SKM-1 (cell line): ENCODE results near the gene OSBPL6.
"Not testable (repeated sequence)": the region's sequence is repeated elsewhere in the genome, so short reads cannot be mapped to it uniquely, and the experiment has no call there.

Source experiments
- DNase-seq: peaks from one replicate; lab custom pipeline; 2025; ENCODE audit not compliant: unreplicated experiment; lab: John Stamatoyannopoulos, UW

OSBPL6 gene

GRCh38 chr2:178331474-178332432 lies 137.4 kb downstream of the OSBPL6 start:
- DNase-seq: no peak

DNA sequence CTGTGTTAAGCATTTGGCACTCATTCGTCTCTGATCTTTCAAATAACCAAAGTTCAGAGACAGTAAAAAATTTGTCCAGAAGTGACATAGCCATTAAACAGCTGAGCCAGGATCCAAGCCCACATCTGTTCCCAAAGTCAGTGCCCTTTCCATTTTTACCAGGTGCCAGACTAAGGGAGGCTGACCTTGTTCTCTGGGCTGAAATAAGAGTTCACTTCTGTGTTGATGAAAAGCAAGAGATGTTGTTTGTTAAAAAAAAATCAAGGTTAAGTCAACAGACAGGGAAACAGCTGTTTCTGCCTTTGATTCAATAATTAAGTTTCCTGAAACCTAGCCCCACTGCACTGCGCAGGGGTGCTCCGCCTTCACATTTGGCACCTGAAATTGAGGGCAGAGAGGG lies 139.5 kb downstream of the OSBPL6 start:
- no peak for DNase-seq

GRCh38 chr2:178335230-178335629 lies 140.9 kb downstream of the OSBPL6 start:
- DNase-seq: no peak

DNA sequence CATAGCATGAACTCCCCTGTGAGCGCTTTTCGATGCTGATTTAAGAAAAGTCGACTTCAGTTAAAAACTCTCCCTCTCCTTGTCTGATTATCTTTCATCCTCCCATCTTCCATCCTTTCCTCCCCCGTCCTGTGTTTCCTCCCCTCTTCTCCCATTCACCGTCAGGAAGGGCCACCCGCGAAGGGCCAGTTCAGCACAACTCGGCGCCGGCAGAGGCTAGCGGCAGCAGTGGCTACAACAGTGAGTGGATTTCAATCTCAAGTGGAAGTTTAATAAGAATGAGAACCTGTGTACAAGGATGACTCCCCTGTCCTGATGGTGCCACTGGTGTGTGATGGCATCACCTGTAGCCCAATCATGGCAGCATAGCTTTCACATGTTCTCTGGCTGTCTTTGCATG lies 149.8 kb downstream of the OSBPL6 start:
- DNase-seq: no peak

DNA sequence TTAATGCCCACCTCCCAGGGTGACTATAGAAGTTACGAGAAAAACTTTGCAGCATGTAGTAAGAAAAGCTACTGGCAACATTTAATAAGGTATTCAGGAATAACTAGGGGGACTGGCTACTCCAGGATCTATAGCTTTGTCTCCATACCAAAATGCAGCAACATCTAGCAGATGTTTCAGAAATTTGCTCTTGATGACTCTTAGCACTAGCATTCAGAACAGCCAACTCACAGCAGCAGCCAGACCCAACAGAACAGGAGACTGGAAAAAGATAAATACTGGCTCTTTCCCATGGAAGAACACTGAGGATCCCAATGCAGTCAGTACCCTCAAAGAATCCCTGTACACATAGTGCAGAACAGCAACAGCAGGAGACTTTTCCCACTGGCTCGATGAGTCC lies 151.6 kb downstream of the OSBPL6 start:
- DNase-seq: no peak

DNA sequence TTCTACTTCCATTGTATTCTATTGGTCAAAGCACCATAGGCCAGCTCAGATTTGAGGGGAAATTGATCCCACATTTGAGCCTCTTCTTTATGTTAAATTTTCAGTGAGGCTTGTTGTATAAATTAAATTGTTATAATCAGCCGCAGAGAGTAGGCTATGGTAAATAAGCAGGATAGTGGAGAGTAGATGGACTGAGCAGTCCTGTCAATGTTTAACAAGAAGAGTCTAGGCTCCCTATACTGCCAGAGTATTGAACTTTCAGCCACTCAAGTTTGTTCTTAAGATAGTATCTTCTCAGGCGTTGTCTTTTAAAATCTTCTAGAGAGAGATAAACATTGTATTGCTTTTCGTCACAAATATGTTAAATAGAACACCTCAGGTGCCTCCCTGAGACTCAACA lies 155.7 kb downstream of the OSBPL6 start:
- DNase-seq: no peak

- not testable (repeated sequence) for DNase-seq
These were observed 163.4 kb downstream of the OSBPL6 start for GRCh38 chr2:178357704-178358103.

DNA sequence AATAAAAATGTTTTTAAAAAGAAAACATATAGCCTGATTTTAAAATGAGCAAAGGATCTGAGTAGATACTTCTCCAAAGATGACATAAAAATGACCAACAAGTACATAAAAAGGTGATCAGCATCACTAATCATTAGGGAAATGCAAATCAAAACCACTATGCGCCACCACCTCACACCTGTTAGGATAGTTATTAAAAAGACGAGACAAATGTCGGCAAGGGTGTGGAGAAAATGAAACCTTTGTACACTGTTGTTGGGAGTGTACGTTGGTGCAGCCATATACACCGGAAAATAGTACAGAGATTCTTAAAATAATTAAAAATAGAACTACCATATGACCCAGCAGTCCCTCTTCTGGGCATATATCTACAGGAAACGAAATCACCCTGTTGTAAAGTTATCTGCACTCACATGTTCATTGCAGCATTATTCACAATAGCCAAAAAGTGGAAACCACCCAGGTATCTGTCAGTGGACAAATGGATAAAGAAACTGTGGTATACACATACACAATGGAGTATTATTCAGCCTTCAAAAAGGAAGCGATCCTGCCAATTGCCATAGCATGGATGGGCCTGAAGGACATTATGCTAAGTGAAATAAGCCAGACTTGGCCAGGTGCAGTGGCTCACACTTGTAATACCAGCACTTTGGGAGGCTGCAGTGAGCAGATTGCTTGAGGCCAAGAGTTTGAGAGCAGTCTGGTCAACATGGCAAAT lies 165.0 kb downstream of the OSBPL6 start:
- no peak for DNase-seq

DNA sequence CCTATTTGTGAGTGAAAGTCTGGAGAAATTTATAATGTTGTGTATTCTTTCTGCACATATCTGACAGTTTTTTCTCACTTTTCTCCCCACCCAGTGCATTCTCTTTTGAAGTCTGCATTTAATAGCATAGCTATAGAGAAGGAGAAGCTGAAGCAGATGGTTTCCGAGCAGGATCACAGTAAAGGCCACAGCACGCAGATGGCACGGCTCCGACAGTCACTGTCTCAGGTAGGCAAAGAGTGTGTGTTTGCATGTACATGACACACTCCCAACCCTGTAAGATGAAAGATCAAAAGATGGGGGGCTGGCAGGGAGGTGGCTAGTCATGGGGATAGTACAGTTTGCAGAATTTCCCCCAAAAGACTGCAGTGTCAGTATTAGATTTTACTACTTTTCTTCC lies 167.3 kb downstream of the OSBPL6 start:
- no peak for DNase-seq

DNA sequence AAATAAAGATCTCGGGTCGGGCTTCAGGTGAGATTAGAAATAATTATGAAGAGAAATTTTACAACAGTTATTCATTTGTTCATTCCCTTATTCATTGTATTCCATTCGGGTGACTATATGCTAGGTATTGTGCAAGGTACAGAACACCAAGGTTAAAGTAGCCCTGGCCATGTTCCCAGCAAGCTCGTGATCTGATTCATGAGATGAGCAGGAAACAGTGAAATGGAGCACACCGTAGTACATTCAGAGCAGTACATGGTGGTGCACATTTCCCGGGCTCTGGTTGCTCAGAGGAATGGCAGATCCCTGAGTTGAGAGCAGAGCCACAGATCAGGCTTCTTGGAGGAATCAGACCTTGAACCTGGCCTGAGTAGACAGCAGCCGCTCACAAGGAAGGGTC lies 168.9 kb downstream of the OSBPL6 start:
- no peak for DNase-seq

DNA sequence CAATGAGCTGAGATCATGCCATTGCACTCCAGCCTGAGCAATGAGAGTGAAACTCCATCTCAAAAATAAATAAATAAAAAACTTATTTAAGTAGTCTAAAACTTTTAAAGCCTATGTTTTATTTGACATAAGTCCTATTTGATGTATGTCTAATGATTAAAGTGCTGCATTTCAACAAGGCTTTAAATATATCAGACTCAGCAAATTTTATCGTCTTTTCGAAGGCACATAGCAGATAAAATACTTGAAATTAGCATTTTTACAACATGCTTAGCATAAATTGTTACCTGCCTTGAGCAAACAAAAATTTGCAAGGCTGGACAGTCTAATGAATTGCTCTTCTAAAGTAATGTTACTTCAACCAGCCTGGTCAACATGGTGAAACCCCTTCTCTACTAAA lies 170.8 kb downstream of the OSBPL6 start:
- DNase-seq: no peak

GRCh38 chr2:178366412-178366811 lies 172.1 kb downstream of the OSBPL6 start:
- no peak for DNase-seq

GRCh38 chr2:178367344-178367743 lies 173.0 kb downstream of the OSBPL6 start:
- DNase-seq: no peak

GRCh38 chr2:178374865-178375264 lies 180.6 kb downstream of the OSBPL6 start:
- no peak for DNase-seq

DNA sequence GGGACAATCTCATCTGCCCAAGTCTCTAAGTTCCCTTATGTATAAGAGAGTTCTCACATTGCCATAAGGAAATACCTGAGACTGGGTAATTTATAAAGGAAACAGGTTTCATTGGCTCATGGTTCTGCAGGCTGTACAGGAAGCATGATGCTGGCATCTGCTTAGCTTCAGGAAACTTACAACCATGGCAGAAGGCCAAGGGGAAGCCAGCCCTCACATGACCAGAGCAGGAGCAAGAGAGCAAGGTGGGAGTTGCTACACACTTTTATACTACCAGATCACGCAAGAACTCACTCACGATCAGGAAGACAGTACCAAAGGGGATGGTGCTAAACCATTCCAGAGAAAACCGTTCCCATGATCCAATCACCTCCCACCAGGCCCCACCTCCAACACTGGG lies 182.7 kb downstream of the OSBPL6 start:
- DNase-seq: no peak

DNA sequence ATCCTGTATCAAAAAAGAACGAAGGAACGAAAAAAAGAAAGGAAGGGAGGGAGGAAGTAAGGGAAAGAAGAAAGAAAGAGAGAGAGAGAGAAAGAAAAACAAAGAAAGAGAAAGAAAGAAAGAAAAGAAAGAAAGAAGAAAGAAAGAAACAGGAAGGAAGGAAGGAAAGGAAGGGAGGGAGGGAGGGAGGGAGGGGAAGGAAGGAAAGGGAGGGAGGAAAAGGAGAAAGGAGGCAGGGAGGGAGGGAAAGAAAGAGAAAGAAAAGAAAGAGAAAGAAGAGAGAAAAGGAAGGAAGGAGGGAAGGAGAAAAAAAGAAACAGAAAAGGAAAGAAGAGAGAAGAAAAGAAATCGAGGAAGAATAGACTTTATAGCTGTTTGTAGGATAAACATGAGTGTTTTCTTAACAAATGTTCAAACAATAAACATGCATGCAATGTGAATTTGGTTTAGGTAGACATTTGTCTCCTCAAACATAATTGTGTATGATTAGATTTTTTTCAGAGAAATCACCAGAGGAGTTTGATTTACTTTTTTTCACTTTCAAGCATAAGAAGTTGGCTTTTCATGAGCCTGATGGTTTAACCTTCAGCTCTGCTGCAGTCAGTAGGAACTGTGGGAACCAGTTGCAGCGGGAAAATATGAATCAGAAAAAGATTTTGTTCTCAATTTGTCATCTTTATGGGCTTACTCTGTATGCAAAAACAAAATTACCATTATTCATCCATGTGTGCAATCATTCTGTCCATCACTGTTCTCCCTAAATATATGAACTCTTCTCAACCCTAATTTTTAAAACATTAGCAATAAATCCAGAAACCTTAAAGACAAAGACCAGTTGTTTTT lies 185.1 kb downstream of the OSBPL6 start:
- DNase-seq: no peak

DNA sequence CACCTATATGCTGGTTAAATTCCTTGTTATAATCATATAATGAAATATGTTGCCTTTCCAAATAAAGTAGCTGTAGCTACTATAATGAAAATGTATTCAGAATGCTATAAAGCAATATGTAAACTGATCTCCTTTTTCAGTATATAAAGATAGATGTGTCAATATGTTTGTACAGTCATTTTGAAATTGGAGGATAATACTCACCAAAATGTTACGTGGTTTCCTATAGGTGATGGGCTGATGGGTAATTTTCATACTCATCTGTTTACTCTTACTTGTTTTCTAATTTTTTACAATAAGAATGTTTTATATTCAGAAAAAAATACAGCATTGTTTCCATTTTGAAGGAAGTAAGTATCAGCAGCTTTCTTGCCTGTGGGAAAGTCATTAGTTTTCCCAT lies 186.5 kb downstream of the OSBPL6 start:
- no peak for DNase-seq

GRCh38 chr2:178383718-178384117 lies 189.4 kb downstream of the OSBPL6 start:
- no peak for DNase-seq

DNA sequence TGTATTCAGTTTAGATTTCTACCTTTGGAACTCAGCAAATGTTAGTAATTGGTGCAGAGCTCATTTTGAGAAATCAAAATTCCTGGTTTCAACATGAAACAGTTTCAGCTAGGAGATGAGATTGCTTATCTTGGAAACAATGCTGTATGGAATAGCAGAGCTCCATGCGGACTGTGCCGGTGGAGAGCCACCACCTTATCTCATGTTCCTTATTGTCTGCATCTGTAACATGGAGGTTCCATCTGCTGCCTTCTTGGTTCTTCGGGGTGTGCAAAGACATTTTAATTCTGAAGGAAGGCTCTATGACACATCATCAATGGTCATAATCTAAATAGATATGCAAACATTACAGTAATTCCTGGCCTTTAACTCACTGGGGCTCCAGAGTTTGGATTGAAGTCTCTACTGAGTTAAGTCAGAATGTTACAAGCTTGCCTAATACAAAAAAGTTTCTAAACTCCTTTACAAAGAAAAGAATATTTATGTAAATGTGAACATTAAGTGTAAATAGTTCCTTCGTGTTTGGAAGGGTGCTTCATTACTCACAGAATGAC lies 191.4 kb downstream of the OSBPL6 start:
- no peak for DNase-seq

DNA sequence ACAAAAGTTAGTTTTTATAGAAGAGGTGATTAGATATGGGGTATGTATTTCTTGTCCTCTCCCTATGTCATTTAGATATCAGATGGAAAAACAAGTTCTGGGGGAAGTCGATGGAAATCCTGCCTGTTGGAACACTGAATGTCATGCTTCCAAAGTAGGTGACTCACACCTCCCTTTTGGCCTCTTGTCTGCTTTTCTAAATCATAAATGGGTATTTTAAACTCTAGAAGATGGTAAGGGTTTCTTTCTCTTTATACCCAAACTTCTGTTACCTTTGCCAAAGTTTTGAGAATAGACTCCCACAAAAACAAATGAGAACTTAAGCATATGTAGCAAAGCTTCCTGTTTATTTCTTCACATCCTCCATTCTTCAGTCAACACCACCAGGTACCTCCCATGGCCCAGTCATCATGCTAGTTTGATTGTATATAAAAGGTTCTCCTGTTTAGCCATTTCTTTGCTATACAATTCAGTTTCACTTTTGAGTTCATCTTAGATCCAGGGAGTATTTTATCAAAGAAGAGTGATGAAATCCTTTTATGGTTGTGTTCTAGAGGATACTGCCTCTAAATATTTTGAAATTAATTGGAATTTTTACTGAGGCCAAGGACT lies 192.8 kb downstream of the OSBPL6 start:
- DNase-seq: no peak

DNA sequence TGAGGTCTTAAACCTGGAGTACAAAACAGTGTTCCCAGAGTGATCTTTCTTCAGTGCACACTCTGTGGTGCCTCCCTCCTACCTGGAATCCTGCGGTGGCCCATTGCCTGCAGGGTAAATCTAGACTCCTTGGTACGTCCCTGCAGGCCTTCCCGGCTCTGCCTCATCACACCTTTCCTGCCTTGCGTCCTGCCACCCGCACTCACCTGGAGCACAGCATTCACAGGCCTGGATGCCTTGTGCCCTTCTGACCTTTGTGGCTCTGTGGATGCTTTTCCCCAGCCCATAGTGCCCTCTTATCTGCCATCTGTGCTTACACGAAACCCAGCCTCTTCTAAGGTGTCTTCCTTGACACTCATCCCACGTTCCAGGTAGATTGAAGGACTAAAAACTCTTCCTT lies 194.0 kb downstream of the OSBPL6 start:
- no peak for DNase-seq
